HG02870 (cell line): ENCODE results near the gene LRRC49.
"Not testable (repeated sequence)": the region's sequence is repeated elsewhere in the genome, so short reads cannot be mapped to it uniquely, and the experiment has no call there.

Experiments
- ATAC-seq: cut with Tn5 transposase; IDR thresholded peaks from one replicate; pipeline ENCODE4 v1.9.1; 2021; ENCODE audit warnings: mild to moderate bottlenecking, moderate library complexity; ENCODE audit not compliant: unreplicated experiment

Gene LRRC49

GRCh38 chr15:70974004-70974832, 81.6 kb downstream of the LRRC49 start:
- no peak for ATAC-seq

- ATAC-seq = no peak
Measured at GRCh38 chr15:70976851-70977250, 84.2 kb downstream of the LRRC49 start.

DNA sequence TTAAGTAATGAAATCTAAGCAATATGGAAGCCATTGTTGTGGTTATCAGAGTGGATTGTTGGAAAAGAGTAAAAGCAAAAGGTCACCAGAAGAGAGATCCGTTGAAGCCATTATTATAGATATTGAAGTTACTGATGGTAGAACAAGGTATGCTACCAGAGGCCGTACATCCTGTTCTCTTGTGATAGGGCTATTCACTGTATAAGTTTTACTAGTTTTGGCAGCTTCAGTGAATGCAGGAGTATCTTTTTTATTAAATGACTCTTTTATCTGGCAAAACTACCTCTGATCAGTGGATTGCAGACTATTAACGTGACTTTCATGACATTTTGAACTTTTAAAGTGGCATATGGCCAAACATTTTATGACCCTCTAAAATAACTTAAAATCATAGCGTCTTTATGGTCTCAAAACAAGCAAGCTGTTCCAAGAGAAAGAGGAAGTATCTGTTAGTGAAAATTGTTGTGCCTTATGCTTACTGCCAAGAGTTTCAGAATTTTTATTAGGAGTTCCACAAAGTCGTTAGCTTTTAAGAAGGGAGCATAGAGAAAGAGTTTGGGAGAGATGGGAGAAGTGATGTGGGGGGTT, 102.9 kb downstream of the LRRC49 start:
- no peak for ATAC-seq

- no peak for ATAC-seq
Measured at GRCh38 chr15:70998319-70998718, 105.7 kb downstream of the LRRC49 start.

GRCh38 chr15:71002316-71002715, 109.7 kb downstream of the LRRC49 start:
- ATAC-seq = no peak

- ATAC-seq = no peak
Measured at GRCh38 chr15:71003319-71003718, 110.7 kb downstream of the LRRC49 start.

GRCh38 chr15:71004506-71004905, 111.9 kb downstream of the LRRC49 start:
- ATAC-seq = not testable (repeated sequence)

GRCh38 chr15:71005895-71006294, 113.3 kb downstream of the LRRC49 start:
- no peak for ATAC-seq

- no peak for ATAC-seq
Measured at GRCh38 chr15:71008250-71008870, 115.7 kb downstream of the LRRC49 start.

DNA sequence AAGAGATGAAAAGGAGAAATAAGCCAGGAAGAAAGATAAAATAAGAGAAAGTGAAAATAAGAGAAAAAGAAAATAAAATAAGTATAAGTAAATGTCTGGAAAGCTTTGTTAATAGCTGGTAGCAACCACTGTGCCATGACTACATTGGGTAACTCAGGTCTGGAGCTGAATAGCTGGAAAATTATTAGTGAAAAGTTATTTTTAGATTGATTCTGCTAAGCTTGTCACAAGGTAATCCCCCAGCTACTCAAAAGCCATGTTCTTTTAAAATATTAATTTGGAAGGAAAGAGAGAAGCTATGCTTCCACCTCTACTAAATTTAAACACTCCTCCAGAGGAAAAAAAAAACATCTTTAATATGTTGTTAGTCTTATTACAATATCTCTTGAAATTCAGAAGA, 117.8 kb downstream of the LRRC49 start:
- no peak for ATAC-seq

GRCh38 chr15:71010997-71011396, 118.4 kb downstream of the LRRC49 start:
- no peak for ATAC-seq

DNA sequence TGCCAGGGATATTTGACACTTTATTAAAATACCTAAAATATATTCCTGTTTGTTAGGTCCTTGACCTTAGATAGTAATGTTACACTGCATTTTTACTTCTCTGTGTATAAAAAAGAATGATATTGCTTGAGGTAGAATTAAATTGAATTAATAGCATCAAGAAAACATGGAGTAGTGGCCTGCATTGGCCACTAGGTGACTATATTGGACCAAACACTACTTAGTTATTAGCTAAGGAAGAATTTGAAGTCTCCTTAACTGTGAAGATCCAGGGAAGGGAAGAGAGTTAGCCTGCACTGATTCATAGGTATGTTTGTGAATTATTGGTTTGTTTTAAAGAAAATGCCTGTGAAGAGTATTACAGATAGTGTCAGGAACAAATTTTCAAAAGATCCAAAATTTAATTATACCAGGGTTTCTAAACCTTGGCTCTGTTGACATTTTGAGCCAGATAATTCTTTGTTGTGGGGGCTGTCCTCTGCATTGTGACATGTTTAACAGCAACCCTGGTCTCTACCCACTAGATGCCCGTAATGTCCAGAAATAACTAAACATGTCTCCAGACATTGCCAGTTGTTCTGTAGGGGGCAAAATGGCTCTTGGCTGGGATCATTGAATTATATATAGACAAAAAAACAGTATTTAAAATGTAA, 119.0 kb downstream of the LRRC49 start:
- no peak for ATAC-seq

- no peak for ATAC-seq
Measured at GRCh38 chr15:71013446-71013845, 120.8 kb downstream of the LRRC49 start.

DNA sequence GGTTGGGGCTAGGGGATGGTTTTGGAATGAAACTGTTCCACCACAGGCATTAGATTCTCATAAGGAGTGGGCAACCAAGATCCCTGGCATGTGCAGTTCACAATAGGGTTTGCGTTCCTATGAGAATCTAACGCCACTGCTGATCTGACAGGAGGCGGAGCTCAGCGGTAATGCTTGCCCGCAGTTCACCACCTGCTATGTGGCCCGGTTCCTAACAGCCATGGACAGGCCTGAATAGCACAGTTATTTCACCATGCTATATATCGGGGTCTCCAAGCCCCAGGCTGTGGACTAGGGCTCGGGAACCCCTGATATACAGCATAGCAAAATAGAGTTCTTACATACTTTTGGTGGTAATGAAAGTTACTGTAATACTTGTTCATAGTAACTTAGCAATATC, 122.7 kb downstream of the LRRC49 start:
- no peak for ATAC-seq

- not testable (repeated sequence) for ATAC-seq
Measured at GRCh38 chr15:71031232-71031631, 138.6 kb downstream of the LRRC49 start.

DNA sequence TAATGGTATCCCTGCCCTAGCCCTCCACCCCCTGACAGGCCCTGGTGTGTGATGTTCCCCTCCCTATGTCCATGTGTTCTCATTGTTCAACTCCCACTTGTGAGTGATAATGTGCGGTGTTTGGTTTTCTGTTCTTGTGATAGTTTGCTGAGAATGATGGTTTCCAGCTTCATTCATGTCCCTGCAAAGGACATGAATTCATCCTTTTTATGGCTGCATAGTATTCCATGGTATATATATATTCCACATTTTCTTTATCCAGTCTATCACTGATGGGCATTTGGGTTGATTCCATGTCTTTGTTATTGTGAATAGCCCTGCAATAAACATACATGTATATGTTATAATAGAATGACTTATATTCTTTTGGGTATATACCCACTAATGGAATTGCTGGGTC, 142.9 kb downstream of the LRRC49 start:
- not testable (repeated sequence) for ATAC-seq

- no peak for ATAC-seq
Measured at GRCh38 chr15:71042356-71042922, 149.8 kb downstream of the LRRC49 start.

DNA sequence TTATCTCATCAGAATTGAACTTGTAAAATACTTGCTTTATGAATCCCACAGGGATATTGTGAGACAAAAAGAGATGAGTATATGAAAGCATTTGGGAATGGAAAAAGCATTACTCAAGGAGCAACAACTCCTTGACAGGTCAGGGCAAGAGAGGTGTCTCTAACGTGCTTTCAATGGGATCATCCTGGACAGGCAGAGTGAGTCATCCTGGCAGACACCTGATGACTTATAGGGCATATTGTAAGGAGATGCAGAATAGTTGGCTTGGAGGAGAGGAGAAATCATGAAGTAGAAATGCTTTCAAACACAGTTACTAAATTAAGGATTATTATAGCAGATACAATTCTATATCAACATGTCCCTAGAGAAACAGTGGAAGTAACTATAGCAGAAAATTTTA, 150.7 kb downstream of the LRRC49 start:
- no peak for ATAC-seq

- no peak for ATAC-seq
Measured at GRCh38 chr15:71044006-71044405, 151.4 kb downstream of the LRRC49 start.

GRCh38 chr15:71046146-71046545, 153.5 kb downstream of the LRRC49 start:
- ATAC-seq = not testable (repeated sequence)
